ENCODE data around the gene TENM3. TPM values are rescaled to one million over a fixed set of nuclear protein-coding genes. Genes with fewer than 3 reads are reported as not detected.

Gene TENM3
- total RNA-seq, 4 donors from 2014 or later, result 0.18 to 9.4 (median 1.5) TPM

DNA sequence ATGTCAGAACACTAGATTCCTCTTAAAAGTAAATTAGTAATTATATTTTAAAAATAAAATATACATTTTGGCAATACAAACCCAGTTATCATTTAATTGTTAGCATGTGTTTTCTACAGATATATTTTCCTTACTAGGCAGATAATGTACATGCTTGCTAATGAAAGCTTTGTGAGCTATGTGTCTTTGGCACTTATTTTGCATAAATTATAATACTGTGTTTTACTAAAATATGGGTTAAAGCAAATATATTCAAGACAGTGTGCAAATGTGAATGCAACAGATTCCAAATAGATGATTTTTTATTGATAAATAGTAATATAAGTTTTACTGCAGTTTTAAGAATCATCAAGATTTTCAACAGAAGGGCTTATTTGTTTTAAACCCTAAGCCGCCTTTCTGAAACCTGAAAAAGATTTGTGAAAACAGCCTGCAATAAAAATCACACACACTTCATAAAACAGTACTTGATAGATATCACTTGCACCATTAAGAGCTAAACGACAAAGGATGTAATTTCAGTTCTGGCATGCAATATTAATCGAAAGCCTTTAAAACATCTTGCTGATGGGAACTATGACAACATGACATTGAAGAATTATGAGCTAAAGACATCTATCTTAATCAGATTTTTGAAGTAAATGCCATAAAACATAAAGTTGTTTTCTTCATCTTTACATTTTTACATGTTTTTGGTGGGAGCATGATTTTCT lies 340.7 kb downstream of the TENM3 start:
- Histone ChIP-seq H3K27me3 (no peaks in the 10 kb centered on the region), H3K36me3 (no peaks in the 10 kb centered on the region), H3K27ac (no peak overlapping the region), H3K4me3 (no peak overlapping the region), H3K4me1 (no peaks in the 10 kb centered on the region), H3K9me3 (no peaks in the 10 kb centered on the region)
- DNase-seq, result no peak
- TF ChIP-seq POLR2A (IDR thresholded peaks at IDR 0.05), result no peak
- TF ChIP-seq, protein P1, sequence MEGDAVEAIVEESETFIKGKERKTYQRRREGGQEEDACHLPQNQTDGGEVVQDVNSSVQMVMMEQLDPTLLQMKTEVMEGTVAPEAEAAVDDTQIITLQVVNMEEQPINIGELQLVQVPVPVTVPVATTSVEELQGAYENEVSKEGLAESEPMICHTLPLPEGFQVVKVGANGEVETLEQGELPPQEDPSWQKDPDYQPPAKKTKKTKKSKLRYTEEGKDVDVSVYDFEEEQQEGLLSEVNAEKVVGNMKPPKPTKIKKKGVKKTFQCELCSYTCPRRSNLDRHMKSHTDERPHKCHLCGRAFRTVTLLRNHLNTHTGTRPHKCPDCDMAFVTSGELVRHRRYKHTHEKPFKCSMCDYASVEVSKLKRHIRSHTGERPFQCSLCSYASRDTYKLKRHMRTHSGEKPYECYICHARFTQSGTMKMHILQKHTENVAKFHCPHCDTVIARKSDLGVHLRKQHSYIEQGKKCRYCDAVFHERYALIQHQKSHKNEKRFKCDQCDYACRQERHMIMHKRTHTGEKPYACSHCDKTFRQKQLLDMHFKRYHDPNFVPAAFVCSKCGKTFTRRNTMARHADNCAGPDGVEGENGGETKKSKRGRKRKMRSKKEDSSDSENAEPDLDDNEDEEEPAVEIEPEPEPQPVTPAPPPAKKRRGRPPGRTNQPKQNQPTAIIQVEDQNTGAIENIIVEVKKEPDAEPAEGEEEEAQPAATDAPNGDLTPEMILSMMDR (IDR thresholded peaks at IDR 0.05), result no peak

- TF ChIP-seq, protein P1 (IDR thresholded peaks at IDR 0.05), result no peak
- no peak for TF ChIP-seq POLR2A (IDR thresholded peaks at IDR 0.05)
- no peaks in the 10 kb centered on the region for H3K27me3 ChIP-seq
- H3K36me3 ChIP-seq, result no peaks in the 10 kb centered on the region
- H3K4me1 ChIP-seq, result no peaks in the 10 kb centered on the region
- no peak overlapping the region for H3K4me3 ChIP-seq
- H3K9me3 ChIP-seq, result no peaks in the 10 kb centered on the region
- DNase-seq, result no peak
- H3K27ac ChIP-seq, result no peak overlapping the region
These were observed 342.1 kb downstream of the TENM3 start for GRCh38 chr4:182585321-182585720.

DNA sequence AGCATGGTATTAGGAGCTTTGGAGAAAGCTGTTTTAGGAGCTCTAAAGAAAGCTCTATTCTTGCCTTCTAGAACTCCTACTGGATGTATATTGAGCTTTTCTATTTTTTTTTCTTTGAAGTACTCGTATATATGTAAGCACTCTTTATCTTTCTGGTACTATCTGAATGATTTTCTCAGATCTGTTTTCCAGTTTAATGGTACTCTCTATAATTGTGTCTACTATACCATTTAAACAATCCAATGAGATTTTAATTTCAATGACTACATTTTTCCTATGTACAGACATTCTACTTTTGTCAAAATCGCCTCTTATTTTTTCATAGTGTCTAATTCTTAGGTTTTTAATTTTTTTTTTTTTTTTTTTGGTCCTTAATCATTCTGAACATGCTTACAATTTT lies 345.9 kb downstream of the TENM3 start:
- TF ChIP-seq, protein P1 (IDR thresholded peaks at IDR 0.05), result no peak
- TF ChIP-seq POLR2A (IDR thresholded peaks at IDR 0.05), result no peak
- no peak overlapping the region for H3K4me3 ChIP-seq
- no peaks in the 10 kb centered on the region for H3K36me3 ChIP-seq
- no peaks in the 10 kb centered on the region for H3K9me3 ChIP-seq
- no peak for DNase-seq
- H3K27ac ChIP-seq, result no peak overlapping the region
- no peaks in the 10 kb centered on the region for H3K27me3 ChIP-seq
- no peaks in the 10 kb centered on the region for H3K4me1 ChIP-seq

DNA sequence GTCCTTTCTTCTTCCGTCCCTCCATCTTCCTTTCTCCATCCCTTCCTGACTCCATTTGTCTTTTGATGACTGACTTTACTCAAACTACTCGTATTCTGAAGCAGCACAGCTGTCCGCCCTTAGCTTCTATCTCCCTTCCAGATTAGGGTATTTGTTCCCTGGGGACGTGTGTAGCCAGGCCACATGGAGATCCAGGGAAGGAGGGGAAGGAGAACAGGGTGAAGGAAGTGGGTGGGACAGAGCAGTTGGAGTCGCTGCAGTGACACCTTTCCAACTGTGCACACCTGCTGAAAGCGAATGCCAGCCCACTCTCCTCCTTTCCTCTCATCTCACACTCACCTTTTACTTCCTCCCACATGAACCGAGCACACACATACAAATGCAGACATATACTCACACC lies 350.2 kb downstream of the TENM3 start:
- no peaks in the 10 kb centered on the region for H3K9me3 ChIP-seq
- H3K27ac ChIP-seq, result no peak overlapping the region
- DNase-seq, result no peak
- H3K4me1 ChIP-seq, result no peaks in the 10 kb centered on the region
- H3K36me3 ChIP-seq, result no peaks in the 10 kb centered on the region
- TF ChIP-seq, protein P1 (IDR thresholded peaks at IDR 0.05), result no peak
- TF ChIP-seq POLR2A (IDR thresholded peaks at IDR 0.05), result no peak
- H3K27me3 ChIP-seq, result no peaks in the 10 kb centered on the region
- H3K4me3 ChIP-seq, result no peak overlapping the region

DNA sequence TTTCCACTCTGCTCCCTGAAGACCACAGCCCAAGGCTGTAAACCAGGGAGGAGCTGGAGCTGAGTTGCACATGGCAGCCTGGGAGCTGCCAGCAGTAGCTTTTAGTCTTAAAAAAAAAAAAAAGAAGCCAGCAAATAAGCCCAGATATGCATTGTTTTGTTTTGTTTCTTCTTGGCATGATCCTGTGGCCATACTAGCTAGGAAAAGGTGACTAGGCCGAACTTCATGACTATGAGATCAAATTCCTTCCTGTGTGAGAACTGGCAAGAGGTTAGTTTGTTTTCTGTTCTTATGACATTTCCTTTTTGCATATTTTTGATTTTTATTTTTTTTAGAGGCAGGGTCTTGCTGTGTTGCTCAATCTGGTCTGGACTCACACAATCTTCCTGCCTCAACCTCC lies 350.7 kb downstream of the TENM3 start:
- no peak for DNase-seq
- TF ChIP-seq, protein P1 (IDR thresholded peaks at IDR 0.05), result no peak
- no peak for TF ChIP-seq POLR2A (IDR thresholded peaks at IDR 0.05)
- no peak overlapping the region for H3K27ac ChIP-seq

More for the DNA sequence above, 350.7 kb downstream of the TENM3 start:
- no peaks in the 10 kb centered on the region for H3K36me3 ChIP-seq
- no peaks in the 10 kb centered on the region for H3K27me3 ChIP-seq
- no peaks in the 10 kb centered on the region for H3K9me3 ChIP-seq
- no peaks in the 10 kb centered on the region for H3K4me1 ChIP-seq
- H3K4me3 ChIP-seq, result no peak overlapping the region

All from Peyer's patch (tissue), 4 donors.